ENCODE measurements around the gene STXBP5.

Gene STXBP5

DNA sequence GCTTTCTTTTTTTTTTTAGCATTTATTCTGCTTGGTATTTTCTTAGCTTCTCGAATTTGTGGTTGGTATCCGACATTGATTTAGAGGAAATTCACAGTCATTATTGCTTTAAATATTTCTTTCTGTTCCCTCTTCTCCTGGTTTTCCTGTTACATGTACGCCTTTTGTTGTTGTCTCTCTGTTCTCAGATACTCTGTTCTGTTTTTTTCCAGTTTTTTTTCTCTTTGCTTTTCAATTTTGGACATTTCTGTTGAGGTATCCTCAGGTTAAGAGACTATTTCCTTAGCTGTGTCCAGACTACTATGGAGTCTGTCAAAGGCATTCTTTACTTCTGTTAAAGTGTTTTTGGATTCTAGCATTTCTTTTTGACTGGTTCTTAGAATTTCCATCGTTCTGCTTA lies 17.5 kb downstream of the STXBP5 start:
- TF ChIP-seq, protein P1, sequence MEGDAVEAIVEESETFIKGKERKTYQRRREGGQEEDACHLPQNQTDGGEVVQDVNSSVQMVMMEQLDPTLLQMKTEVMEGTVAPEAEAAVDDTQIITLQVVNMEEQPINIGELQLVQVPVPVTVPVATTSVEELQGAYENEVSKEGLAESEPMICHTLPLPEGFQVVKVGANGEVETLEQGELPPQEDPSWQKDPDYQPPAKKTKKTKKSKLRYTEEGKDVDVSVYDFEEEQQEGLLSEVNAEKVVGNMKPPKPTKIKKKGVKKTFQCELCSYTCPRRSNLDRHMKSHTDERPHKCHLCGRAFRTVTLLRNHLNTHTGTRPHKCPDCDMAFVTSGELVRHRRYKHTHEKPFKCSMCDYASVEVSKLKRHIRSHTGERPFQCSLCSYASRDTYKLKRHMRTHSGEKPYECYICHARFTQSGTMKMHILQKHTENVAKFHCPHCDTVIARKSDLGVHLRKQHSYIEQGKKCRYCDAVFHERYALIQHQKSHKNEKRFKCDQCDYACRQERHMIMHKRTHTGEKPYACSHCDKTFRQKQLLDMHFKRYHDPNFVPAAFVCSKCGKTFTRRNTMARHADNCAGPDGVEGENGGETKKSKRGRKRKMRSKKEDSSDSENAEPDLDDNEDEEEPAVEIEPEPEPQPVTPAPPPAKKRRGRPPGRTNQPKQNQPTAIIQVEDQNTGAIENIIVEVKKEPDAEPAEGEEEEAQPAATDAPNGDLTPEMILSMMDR (IDR thresholded peaks at IDR 0.05; ENCODE audit: insufficient read depth, low read depth, low read length, missing control alignments), result no peak
- no peak overlapping the region for H3K4me3 ChIP-seq (ENCODE audit: low read length)
- no peak for DNase-seq (ENCODE audit: low read depth)

DNA sequence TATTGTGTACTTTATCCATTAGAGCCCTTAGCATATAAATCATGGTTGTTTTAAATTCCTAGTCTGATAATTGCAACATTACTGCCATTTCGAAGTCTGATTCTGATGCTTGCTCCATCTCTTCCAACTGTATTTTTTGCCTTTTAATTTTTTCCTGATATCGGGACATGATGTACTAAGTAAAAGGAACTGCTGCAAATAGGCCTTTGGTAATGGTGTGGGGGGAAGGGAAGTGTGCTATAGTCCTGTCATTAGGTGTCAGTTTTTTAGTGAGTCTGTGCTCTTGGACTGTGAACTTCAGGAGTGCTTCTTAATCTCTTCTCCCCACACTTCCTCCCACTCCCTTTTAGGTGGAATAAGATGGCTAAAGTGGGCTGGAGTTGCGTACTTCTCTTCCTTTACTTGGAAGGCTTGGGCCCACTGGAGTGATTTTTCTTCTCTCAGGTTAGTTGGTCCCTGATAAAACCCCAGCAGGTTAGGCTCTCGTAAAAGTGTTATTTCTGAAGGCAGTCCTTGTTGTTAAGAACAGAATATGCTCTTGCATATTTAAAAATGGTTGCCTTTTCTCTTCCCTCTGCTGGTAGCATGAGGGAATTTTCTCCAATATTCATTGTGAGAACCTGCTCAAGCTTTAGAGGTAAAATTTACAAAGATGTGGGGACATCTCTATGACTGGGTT lies 18.1 kb downstream of the STXBP5 start:
- no peak overlapping the region for H3K4me3 ChIP-seq (ENCODE audit: low read length)
- TF ChIP-seq, protein P1 (IDR thresholded peaks at IDR 0.05; ENCODE audit: insufficient read depth, low read depth, low read length, missing control alignments), result peak; percentile 50
- DNase-seq (ENCODE audit: low read depth), result peak; percentile 34

DNA sequence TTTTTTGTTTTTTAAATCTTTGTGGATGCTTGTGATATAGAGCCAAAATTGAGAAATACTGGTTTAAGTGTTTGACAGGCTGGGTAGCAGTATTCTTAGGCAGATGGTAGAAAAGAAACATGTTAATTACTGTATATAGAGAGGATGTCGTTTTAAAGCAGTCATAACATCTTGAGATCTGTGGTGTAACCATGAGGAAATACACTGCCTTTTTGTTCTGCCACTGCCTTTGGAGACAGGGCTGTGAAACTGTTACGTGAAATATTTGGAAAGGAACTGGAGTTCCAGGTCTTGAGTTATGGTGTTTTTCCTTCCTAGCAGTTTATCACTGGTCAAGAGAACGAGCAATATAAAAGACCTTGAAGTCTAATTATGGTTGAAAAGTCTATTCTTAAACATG lies 19.5 kb downstream of the STXBP5 start:
- no peak overlapping the region for H3K4me3 ChIP-seq (ENCODE audit: low read length)
- TF ChIP-seq, protein P1 (IDR thresholded peaks at IDR 0.05; ENCODE audit: insufficient read depth, low read depth, low read length, missing control alignments), result no peak
- no peak for DNase-seq (ENCODE audit: low read depth)

DNA sequence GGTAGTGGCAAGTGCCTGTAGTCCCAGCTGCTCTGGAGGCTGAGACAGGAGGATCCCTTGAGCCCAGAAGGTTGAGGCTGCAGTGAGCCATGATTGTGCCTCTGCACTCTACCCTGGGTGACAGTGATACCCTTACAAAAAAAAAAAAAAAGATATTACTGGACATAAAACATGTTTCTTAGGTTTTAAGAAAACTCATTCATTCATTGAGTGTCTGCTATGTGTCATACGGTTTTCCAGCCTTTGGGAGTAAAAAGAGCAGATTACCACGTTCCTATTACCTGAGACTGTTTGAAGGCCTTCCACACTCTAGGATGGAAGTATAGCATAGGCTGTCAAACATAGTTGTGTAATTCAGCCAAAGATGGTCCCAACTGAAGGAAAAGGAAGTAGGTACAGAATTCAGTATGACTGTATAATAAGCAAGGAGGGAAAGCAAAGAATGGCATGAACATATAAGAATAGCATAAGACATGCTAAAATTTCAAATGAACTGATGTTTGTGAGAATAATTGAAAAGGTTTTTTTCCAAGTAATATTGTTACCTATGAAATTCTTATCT lies 22.0 kb downstream of the STXBP5 start:
- TF ChIP-seq, protein P1 (IDR thresholded peaks at IDR 0.05; ENCODE audit: insufficient read depth, low read depth, low read length, missing control alignments), result no peak
- no peak overlapping the region for H3K4me3 ChIP-seq (ENCODE audit: low read length)
- no peak for DNase-seq (ENCODE audit: low read depth)

DNA sequence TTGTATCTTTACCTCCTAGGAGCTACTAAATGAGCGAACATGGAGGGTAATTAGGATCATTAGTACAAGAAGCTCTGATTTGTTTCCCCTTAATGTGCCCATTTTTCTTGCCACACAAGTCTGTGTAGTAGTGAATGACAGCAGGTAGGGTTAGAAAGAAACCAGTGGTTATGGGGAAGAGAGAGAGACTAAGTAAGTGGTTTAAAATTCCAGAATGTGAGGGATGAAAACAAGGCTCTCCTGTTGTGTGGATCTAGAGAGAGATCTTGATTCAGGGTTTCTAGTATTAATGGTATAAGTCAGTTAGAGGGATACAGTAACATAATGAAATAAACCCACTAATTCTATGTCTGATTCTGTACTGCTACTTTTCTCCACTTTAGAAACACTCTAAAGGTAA lies 22.7 kb downstream of the STXBP5 start:
- TF ChIP-seq, protein P1 (IDR thresholded peaks at IDR 0.05; ENCODE audit: insufficient read depth, low read depth, low read length, missing control alignments), result no peak
- DNase-seq (ENCODE audit: low read depth), result no peak
- no peak overlapping the region for H3K4me3 ChIP-seq (ENCODE audit: low read length)

DNA sequence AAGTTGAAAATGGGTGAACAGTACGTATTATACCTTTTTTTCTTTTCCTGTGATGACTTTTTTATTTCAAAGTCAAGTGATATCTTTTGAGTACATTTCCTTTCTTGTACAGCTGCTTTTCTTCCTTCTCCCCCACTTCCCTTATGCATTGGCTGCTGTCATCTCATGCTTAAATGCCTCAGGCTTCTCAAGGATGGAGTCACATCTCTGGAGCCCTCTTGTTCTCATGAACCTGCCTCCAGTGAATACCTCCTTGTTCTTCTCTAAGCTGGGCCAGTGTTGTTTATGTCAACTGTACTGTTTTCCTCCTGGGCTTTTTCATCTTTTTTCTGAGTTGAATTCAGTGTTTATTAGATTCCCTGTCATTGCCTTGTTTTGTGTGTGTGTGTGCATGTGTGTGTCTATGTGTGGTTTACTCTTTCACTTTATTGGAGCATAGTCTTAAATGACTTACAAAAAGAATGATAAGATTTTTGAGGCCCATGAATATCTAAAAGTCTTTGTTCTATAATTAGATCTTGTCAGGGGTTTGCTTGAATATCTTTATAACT lies 23.6 kb downstream of the STXBP5 start:
- peak; percentile 23 for DNase-seq (ENCODE audit: low read depth)
- TF ChIP-seq, protein P1 (IDR thresholded peaks at IDR 0.05; ENCODE audit: insufficient read depth, low read depth, low read length, missing control alignments), result no peak
- no peak overlapping the region for H3K4me3 ChIP-seq (ENCODE audit: low read length)
